HK-2 (cell line): ENCODE measurements around the gene SLITRK5.
A peak's percentile ranks its signal among the peaks of the same experiment; 100 is the strongest.

Source experiments
- DNase-seq: peaks from one replicate; pipeline ENCODE4 v3.0.0-alpha.2; 2018; ENCODE audit not compliant: unreplicated experiment

Gene SLITRK5, protein sequence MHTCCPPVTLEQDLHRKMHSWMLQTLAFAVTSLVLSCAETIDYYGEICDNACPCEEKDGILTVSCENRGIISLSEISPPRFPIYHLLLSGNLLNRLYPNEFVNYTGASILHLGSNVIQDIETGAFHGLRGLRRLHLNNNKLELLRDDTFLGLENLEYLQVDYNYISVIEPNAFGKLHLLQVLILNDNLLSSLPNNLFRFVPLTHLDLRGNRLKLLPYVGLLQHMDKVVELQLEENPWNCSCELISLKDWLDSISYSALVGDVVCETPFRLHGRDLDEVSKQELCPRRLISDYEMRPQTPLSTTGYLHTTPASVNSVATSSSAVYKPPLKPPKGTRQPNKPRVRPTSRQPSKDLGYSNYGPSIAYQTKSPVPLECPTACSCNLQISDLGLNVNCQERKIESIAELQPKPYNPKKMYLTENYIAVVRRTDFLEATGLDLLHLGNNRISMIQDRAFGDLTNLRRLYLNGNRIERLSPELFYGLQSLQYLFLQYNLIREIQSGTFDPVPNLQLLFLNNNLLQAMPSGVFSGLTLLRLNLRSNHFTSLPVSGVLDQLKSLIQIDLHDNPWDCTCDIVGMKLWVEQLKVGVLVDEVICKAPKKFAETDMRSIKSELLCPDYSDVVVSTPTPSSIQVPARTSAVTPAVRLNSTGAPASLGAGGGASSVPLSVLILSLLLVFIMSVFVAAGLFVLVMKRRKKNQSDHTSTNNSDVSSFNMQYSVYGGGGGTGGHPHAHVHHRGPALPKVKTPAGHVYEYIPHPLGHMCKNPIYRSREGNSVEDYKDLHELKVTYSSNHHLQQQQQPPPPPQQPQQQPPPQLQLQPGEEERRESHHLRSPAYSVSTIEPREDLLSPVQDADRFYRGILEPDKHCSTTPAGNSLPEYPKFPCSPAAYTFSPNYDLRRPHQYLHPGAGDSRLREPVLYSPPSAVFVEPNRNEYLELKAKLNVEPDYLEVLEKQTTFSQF

DNA sequence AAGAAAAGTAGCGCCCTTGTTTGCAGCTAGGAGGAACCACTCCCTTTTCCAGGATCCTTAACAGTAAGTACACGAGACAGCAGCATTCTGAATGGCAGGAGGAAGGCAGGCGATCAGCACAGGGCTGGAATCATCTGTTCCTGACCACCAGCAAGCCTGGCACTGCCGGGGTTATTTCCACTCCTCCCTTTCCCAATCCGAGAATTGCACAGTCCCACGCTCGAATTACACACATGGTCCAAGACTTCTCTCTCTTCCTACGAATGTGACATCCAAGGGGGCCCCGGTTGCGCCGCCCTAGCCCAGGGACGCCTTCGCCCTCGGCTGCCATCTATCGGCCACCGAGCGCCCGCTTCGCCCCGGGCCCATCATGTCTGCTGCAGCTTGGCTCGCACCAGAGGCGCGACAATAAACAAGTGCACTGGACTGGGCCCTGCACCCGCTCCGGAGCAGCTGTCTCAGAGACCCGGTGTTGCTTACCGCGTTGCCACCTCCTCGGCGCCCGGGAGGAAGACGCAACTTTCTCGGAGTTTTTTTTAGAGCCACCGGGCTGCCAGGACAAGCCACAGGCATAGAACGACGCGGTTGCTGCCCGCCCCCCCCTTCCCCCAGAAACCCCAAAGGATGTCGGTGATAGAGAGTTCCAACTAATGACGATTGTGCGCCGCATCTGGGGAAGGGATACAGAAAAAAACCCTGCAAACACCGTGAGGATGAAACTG lies at the start of gene SLITRK5:
Gene SLITRK5 (plus strand): TSS at position 341 of the 722 bp plus-strand sequence. CDS start 4,018 bp downstream, outside the sequence.
- peak; percentile 86 for DNase-seq

DNA sequence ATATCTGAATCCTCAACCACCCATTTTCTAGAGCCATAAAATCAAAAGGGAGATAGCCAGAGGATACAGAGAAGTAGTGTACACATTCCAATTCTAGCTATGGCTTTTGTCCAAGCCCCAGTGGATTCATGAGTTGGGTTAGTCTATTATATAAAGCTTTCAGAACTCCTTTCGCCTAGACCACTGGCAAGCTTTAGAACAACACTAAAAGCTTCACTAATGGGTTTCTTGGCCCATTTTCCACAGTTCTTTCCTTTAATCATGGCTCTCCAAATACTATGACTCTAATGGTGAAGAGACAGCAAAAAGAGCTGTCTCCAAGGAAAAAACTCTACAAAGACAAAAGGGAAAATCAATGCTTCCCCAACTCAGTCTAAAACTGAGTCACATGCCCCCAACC lies 48.2 kb upstream of the SLITRK5 start:
- DNase-seq, result no peak

DNA sequence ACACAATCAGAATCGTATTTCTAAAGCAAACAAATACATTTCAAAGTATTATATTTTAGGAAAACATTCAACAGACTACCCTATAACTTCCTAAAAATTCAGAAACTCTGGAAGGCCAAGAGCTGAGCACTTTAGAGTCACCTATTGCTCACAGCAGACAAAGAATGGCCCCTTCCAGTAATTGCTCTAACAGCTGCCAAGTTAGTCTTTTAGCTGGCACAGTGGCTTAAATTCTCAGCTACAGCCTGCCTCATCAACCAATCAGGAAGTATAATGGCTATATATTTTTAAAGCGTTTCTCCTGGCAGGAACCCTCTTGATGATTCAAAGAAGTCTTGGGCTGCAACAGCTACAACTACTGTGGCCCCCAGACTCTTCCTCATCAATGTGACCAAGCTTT lies 14.9 kb upstream of the SLITRK5 start:
- no peak for DNase-seq

DNA sequence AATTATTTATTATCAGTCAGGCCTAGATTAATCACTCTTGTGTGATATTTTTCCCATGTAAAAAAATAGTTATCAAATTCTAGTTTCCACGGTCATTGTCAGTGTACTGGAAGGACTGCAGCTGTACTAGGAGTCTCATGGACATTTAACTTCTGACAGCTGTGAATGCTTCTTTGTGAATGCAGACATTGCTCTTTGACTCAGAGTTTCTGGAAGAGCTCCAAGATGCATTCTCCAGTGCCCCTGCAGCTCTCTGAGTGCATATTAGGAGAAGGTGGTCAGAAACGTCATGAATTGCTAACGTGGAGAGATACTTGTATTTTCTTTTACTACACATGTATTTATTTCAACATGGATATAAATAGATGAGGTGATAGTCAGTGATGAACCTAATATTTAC lies 9.7 kb upstream of the SLITRK5 start:
- no peak for DNase-seq

DNA sequence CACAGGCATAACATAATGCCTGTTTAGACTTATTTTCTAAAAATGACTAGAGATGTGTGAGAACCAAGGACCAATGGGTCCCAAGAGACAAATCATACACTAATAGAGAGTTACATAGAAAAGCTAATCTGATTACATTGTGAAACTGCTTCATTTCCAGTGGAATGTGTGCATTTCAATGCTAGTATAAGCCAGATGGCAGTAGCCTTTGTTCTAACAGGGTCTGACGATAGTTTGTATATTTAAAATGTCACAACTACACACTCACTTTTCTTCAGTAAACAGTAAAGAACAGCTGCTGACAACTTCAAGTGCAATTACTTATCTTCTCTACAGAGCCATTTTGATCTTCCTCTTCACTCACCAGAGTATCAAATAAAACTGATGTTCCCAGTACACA lies 4.3 kb upstream of the SLITRK5 start:
- DNase-seq, result no peak

DNA sequence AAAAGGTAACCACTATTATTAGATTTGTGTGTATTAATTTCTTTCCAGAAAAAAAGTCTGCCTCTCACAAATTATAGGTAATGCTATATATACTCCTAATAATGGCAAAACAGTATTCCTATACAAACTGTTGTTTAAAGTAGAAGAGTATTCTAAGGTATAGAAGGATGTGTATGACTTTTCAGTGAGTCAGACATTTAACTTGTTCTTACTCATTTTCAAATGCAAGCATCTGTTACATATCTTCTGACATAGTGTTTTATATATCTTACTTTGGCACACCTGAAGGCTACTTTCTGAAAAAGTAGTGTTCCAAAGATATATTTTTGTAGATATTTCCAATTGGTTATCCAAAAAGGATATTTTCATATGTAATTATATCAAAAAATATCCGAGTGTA lies 3.5 kb upstream of the SLITRK5 start:
- no peak for DNase-seq

DNA sequence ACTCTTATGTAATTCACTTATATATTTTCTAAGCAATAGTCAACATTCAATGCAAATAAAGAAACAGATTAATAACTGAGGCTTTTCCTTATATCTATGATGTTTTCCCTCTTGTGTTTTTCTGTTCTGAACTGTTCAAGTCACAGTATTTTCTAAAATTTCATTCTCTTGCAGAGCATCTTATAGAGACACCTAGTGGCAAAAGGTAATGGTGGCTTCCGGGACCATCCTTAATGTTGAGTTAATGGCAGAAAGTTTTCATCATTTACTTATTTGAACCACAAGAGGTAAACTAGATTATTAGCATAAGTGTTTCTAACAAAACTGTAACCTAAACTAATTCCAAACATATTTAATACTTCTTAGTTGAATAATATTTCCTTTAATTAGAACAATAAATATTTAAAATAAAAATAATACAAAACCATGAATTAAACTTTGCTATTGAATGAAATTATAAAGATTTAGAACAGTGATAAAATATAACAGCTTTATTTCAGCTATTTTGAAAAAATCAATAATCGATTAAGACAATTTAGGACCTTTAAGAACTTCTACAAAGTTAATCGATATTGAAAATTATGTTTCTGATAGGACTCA lies 1.7 kb upstream of the SLITRK5 start:
- DNase-seq, result peak; percentile 7

DNA sequence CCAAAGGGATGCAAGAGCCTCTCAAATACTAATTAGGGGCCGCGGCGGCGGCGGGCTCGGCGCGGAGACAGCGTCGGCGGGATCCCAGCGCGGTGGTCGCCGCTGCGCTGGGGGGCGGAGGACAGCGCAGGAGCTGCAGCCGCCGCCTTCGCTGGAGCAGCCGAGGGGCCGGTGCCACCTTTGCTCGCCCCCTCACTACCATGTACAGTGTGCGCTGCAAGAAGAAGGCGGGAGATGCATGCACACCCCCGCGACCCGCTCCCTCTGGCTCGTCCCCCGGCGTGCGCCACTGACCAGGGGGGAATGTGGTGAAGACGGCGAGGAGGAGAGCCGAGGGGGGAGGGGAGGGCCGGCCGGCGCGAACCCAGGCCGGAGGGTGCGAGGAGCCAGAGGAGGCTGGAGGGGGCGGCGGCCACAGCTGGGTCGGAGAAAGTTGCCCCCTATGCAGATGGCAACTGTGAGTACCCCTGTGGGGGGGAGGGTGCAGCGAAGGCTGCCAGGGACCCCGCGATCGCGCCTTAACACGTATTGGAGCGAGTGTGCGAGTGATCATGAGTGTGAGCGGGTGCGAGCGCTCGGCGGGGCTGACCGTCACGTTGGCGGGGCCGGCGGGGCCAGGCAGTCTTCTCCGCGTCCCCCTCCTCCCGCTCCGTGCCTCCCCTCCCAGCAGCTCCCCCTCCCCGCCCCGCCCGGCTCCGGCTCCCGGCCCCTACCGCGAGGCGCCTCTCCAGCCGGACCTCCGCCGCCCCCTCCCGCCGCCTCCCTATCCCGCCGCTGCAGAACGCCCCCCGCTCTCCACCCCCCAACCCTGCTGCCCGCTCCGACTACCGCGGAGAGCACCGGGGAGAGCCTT lies 808 bp downstream of the SLITRK5 start:
- peak; percentile 39 for DNase-seq

DNA sequence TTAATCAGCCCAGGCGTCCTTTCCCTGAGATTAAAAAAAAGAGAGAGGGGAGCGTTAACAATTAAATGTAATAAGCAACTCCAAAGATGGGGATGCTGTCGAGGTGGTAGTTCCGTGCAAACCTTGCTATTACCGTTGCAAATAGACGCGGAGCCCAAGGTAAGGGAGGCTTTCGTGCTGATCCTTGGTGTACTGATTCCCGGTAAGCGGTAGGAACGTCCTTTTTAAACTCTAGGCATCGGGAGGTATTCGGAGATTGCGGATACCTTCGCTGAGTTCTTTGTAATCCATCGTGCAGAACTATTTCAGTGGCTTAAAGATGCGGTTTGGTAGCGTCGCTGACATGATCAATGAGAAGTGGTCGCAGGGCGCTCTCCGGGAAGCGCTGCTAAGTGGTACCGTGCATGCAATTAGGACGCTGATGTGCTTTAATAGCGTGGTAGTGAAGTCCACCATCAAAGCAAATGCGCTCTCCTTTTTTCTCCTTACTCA lies 3.1 kb downstream of the SLITRK5 start:
- peak; percentile 7 for DNase-seq

DNA sequence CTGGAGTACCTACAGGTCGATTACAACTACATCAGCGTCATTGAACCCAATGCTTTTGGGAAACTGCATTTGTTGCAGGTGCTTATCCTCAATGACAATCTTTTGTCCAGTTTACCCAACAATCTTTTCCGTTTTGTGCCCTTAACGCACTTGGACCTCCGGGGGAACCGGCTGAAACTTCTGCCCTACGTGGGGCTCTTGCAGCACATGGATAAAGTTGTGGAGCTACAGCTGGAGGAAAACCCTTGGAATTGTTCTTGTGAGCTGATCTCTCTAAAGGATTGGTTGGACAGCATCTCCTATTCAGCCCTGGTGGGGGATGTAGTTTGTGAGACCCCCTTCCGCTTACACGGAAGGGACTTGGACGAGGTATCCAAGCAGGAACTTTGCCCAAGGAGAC lies 4.7 kb downstream of the SLITRK5 start:
- DNase-seq, result no peak

DNA sequence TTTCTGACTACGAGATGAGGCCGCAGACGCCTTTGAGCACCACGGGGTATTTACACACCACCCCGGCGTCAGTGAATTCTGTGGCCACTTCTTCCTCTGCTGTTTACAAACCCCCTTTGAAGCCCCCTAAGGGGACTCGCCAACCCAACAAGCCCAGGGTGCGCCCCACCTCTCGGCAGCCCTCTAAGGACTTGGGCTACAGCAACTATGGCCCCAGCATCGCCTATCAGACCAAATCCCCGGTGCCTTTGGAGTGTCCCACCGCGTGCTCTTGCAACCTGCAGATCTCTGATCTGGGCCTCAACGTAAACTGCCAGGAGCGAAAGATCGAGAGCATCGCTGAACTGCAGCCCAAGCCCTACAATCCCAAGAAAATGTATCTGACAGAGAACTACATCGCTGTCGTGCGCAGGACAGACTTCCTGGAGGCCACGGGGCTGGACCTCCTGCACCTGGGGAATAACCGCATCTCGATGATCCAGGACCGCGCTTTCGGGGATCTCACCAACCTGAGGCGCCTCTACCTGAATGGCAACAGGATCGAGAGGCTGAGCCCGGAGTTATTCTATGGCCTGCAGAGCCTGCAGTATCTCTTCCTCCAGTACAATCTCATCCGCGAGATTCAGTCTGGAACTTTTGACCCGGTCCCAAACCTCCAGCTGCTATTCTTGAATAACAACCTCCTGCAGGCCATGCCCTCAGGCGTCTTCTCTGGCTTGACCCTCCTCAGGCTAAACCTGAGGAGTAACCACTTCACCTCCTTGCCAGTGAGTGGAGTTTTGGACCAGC lies 5.3 kb downstream of the SLITRK5 start:
- no peak for DNase-seq

DNA sequence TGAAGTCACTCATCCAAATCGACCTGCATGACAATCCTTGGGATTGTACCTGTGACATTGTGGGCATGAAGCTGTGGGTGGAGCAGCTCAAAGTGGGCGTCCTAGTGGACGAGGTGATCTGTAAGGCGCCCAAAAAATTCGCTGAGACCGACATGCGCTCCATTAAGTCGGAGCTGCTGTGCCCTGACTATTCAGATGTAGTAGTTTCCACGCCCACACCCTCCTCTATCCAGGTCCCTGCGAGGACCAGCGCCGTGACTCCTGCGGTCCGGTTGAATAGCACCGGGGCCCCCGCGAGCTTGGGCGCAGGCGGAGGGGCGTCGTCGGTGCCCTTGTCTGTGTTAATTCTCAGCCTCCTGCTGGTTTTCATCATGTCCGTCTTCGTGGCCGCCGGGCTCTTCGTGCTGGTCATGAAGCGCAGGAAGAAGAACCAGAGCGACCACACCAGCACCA lies 5.9 kb downstream of the SLITRK5 start:
- DNase-seq, result no peak

DNA sequence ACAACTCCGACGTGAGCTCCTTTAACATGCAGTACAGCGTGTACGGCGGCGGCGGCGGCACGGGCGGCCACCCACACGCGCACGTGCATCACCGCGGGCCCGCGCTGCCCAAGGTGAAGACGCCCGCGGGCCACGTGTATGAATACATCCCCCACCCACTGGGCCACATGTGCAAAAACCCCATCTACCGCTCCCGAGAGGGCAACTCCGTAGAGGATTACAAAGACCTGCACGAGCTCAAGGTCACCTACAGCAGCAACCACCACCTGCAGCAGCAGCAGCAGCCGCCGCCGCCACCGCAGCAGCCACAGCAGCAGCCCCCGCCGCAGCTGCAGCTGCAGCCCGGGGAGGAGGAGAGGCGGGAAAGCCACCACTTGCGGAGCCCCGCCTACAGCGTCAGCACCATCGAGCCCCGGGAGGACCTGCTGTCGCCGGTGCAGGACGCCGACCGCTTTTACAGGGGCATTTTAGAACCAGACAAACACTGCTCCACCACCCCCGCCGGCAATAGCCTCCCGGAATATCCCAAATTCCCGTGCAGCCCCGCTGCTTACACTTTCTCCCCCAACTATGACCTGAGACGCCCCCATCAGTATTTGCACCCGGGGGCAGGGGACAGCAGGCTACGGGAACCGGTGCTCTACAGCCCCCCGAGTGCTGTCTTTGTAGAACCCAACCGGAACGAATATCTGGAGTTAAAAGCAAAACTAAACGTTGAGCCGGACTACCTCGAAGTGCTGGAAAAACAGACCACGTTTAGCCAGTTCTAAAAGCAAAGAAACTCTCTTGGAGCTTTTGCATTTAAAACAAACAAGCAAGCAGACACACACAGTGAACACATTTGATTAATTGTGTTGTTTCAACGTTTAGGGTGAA lies 6.6 kb downstream of the SLITRK5 start:
- DNase-seq, result no peak

DNA sequence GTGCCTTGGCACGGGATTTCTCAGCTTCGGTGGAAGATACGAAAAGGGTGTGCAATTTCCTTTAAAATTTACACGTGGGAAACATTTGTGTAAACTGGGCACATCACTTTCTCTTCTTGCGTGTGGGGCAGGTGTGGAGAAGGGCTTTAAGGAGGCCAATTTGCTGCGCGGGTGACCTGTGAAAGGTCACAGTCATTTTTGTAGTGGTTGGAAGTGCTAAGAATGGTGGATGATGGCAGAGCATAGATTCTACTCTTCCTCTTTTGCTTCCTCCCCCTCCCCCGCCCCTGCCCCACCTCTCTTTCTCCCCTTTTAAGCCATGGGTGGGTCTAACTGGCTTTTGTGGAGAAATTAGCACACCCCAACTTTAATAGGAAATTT lies 7.2 kb downstream of the SLITRK5 start:
- DNase-seq, result no peak

DNA sequence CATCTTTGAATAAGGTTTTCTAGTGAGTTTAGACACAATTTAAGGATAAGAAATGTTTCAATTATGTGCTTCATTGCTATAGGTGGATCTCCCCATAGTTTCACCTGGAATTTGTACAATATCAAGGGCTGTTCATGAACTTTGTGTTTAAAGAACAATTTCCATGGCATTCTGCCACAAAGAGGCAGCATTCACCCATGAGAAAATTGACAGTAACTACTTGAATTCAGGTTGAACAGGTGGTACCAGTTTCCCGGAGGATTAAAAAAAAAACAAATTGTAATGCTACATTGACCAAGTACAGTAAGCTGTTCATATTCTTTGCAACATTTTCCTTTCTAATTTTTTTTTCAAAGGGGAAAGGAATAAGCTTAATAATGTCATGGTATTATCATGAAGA lies 9.1 kb downstream of the SLITRK5 start:
- no peak for DNase-seq

DNA sequence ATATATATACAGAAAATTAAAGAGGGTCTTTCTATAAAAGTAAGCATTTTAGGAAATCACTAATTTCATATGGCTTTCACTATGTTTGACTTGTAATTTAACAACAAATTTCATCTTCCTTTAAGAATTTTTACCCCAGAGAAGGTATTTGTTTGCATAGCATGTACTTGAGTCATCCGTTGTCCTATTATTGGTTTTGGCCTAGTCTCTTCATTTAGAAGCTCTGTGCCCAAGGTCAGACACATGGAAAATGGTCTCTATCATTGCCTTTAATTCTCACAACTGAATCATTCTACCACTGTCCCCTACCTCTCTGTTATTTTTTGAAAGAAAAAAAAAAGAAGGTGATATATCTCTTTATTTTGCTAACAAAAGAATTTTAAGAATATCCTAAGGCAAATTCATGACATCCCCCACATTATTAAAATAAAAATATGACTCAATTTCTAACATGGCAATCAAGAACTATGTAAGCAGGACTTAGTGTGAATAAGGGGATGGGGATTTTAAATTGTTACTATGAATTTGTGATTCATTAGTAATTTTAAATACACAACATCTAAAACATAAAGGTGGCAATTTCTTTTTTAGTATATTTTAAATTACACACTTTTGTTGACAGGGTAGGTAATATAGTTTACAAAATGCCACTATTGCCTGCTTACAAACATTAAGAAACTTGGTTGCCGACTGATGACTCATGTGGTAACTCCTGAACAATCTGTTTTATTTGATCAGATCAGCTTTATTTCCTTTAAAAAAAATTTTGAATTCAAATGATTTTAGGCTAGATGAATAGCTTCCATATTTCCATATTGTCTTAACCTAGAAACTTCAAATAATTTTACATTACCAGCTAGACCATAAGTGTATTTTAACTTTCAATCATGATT lies 13.9 kb downstream of the SLITRK5 start:
- DNase-seq, result no peak

DNA sequence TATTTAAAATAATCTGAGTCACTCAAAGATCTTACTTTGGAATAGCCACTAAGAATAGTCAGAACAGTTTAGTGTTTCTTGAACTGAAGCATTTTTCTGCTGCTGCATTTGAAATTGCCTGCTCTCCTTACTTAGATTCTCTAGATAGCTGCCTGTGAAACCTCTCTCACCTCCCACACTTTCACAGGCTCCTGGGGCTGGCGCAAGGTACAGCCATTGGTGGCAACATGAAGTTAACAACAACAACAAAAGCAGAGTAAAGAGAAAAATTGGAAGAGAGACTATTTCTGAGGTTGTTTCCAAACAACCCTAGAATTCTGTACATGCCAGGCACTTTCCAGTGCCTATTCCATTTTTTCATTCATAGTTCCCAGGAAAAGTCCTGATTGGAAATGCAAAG lies 25.3 kb downstream of the SLITRK5 start:
- no peak for DNase-seq

DNA sequence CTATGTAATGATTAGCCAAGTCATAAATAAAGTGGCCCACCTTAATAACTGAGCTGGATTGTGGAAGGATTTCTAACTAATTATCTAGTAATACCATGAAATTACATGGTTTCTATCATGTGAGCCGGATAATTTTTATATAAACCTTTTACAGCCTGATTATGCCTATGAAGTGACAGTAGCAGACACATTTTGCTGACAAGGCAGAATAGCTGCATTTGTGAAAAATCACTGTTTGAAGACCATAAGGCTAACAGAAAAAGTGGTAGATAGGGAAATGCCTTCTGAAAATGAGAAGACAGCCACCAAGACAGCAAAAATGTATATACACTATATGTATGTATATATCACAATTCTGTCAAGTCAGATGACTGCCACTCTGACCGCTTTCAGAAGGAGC lies 27.1 kb downstream of the SLITRK5 start:
- no peak for DNase-seq
